Fibroblast of gingiva (primary cell): ENCODE data around the gene PCDHB4.
A peak's percentile ranks its signal among the peaks of the same experiment; 100 is the strongest.
"Not testable (repeated sequence)": the region's sequence is repeated elsewhere in the genome, so short reads cannot be mapped to it uniquely, and the experiment has no call there.

Experiments used
- DNase-seq: peaks from one replicate; pipeline ENCODE4 v3.0.0-alpha.2; 2011; ENCODE audit warnings: low read depth

Gene PCDHB4

DNA sequence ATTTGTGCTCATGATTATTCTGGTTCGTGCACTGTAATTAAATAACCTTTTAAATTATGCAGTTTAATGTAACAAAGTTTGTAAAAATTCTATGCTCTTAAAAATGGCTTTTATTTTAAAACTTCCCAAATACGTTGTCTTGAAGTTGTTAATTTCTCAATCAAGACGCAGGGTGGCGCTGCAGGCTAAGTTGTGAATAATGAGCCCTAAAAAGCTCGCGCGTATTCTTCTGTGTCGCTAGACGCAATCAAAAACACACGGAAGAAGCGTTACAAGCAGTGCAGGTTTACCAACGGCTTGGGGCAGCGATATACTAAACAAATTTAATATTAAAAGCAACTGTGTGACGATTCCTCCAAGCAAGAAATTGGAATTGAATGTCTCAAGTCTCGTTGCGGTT, at the start of gene PCDHB4:
Gene PCDHB4 (plus strand): TSS at position 256 of the 400 bp plus-strand sequence. CDS start 181 bp downstream, outside the sequence.
- no peak for DNase-seq

- no peak for DNase-seq
Measured at GRCh38 chr5:141077826-141078225, 43.8 kb upstream of the PCDHB4 start.

DNA sequence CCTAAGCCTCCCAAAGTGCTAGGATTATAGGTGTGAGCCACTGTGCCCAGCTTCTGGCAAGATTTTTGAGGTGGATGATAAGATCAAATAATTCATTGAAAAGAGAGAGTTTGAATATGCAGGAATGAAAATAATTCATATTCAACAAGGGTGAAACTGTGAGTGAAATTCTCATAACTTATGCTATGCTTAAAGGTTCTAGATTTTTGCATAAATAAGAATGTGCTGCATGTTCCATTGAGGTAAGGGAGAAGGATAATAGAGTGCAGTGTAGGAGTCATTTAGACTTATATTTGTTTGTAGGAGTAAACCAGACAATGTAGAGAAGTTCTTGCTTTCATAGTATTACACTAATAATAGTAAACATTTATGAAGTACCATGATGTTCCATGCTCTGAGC, 39.4 kb upstream of the PCDHB4 start:
- DNase-seq: no peak

GRCh38 chr5:141084487-141084989, 37.1 kb upstream of the PCDHB4 start:
- DNase-seq: peak; percentile 6

GRCh38 chr5:141094481-141095262, 26.9 kb upstream of the PCDHB4 start, which contains the start of gene PCDHB2:
Gene PCDHB2 (plus strand): TSS chr5:141094615. CDS start chr5:141094791, 176 bp downstream.
- DNase-seq: no peak

DNA sequence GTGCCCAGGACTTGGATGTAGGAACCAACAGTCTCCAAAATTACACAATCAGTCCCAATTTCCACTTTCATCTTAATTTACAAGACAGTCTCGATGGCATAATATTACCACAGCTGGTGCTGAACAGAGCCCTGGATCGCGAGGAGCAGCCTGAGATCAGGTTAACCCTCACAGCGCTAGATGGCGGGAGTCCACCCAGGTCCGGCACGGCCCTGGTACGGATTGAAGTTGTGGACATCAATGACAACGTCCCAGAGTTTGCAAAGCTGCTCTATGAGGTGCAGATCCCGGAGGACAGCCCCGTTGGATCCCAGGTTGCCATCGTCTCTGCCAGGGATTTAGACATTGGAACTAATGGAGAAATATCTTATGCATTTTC, 26.4 kb upstream of the PCDHB4 start:
- no peak for DNase-seq

- DNase-seq: not testable (repeated sequence)
Measured at GRCh38 chr5:141096181-141096580, 25.4 kb upstream of the PCDHB4 start.

DNA sequence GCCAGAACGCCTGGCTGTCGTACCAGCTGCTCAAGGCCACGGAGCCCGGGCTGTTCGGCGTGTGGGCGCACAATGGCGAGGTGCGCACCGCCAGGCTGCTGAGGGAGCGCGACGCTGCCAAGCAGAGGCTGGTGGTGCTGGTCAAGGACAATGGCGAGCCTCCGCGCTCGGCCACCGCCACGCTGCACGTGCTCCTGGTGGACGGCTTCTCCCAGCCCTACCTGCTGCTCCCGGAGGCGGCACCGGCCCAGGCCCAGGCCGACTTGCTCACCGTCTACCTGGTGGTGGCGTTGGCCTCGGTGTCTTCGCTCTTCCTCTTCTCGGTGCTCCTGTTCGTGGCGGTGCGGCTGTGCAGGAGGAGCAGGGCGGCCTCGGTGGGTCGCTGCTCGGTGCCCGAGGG, 25.0 kb upstream of the PCDHB4 start:
- not testable (repeated sequence) for DNase-seq

- DNase-seq: no peak
Measured at GRCh38 chr5:141100243-141100805, 21.3 kb upstream of the PCDHB4 start, which contains the start of gene PCDHB3. Gene PCDHB3 (plus strand): TSS chr5:141100473. CDS start chr5:141100650, 177 bp downstream.

GRCh38 chr5:141101059-141101458, 20.6 kb upstream of the PCDHB4 start:
- no peak for DNase-seq

DNA sequence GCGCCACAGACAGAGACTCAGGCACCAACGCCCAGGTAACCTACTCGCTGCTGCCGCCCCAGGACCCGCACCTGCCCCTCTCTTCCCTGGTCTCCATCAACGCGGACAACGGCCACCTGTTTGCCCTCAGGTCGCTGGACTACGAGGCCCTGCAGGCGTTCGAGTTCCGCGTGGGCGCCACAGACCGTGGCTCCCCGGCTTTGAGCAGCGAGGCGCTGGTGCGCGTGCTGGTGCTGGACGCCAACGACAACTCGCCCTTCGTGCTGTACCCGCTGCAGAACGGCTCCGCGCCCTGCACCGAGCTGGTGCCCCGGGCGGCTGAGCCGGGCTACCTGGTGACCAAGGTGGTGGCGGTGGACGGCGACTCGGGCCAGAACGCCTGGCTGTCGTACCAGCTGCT, 19.5 kb upstream of the PCDHB4 start:
- not testable (repeated sequence) for DNase-seq

GRCh38 chr5:141102471-141102870, 19.1 kb upstream of the PCDHB4 start:
- not testable (repeated sequence) for DNase-seq

- no peak for DNase-seq
Measured at GRCh38 chr5:141105350-141105749, 16.3 kb upstream of the PCDHB4 start.

- no peak for DNase-seq
Measured at GRCh38 chr5:141119250-141119649, 2.4 kb upstream of the PCDHB4 start.

DNA sequence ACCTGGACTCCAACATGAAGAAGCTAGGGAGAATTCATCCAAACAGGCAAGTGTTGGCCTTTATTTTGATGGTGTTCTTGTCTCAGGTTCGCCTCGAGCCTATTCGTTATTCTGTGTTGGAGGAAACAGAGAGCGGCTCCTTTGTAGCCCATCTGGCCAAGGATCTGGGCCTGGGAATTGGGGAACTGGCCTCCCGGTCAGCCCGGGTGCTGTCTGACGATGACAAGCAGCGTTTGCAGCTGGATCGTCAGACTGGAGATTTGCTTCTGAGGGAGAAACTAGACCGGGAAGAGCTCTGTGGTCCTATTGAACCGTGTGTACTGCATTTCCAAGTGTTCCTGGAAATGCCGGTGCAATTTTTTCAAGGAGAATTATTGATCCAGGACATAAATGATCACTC, 367 bp downstream of the PCDHB4 start:
- DNase-seq: no peak

- DNase-seq: not testable (repeated sequence)
Measured at GRCh38 chr5:141123396-141124135, 1.9 kb downstream of the PCDHB4 start.

DNA sequence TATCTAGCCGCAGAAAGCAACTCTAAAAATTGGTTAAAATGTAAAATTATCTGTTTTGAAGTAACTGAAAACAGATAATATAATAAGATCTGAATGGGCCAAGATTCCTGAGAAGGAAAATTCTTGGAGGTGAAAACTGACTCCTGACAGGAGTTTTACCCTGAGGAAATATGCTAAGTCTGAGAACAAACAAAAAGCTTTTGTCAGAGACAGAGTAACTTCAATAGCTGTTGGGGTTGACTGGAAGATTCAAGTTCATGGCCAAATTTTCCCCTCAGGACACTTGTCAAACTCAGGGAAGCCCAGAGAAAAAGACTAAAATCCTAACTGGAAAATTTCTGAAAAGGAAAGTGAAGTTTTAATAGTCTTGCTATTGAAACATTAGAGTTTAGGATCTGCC, 5.7 kb downstream of the PCDHB4 start:
- no peak for DNase-seq

DNA sequence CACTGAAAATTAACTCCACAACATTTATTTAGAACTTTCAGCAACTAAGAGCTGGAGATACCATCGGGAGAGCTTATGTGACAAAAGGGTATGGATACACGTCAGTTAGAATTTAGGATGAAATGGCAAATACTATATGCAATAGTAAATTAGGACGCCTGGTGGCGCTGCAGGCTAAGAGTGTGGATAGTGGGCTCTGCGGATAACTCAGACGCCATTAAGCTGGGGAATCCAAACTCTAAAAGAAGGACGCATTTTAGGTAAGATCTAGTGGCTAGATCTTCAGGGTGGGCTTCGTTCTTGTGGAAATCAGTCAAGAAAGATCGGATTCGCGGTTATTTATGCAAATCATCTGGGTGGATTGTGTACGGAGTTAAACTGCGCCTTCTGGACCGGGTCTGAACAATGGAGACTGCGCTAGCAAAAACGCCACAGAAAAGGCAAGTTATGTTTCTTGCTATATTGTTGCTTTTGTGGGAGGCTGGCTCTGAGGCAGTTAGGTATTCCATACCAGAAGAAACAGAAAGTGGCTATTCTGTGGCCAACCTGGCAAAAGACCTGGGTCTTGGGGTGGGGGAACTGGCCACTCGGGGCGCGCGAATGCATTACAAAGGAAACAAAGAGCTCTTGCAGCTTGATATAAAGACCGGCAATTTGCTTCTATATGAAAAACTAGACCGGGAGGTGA, 13.6 kb downstream of the PCDHB4 start, which contains the start of gene PCDHB5:
Gene PCDHB5 (plus strand): TSS at position 177 of the 688 bp plus-strand sequence. CDS start 229 bp downstream, at position 406.
- no peak for DNase-seq

GRCh38 chr5:141135718-141136266, 14.2 kb downstream of the PCDHB4 start:
- DNase-seq: no peak

GRCh38 chr5:141137346-141137745, 15.7 kb downstream of the PCDHB4 start:
- DNase-seq: not testable (repeated sequence)

DNA sequence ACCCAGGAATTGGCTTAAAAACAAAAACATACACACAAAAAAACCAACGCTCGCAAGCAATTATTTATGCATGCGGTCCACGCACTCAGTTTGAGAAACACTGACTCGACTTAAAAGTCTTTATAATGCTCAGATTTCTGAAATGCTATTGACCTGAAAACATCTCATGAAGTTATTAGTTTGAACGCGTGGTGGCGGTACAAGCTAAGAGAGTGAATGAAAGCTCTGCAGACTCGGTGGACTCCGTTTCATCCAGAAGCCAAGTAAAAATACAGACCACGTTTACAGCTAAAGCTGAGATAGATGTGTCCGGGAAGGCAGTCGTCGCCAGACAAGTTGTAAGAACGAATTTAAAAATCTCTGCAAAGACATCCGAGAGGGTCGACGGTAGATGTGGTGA, 28.2 kb downstream of the PCDHB4 start, which contains the start of gene PCDHB6:
Gene PCDHB6 (plus strand): TSS at position 246 of the 400 bp plus-strand sequence. CDS start 201 bp downstream, outside the sequence.
- no peak for DNase-seq
